GM21526 (cell line): Measurements from ENCODE around the gene CELF3.
"Not testable (repeated sequence)": the region's sequence is repeated elsewhere in the genome, so short reads cannot be mapped to it uniquely, and the experiment has no call there.

Source experiments
- ATAC-seq: cut with Tn5 transposase; IDR thresholded peaks from one replicate; pipeline ENCODE4 v1.9.1; 2021; ENCODE audit warnings: moderate library complexity; ENCODE audit not compliant: unreplicated experiment, low FRiP score

The CELF3 gene

GRCh38 chr1:151704246-151704645, 12.4 kb downstream of the CELF3 start:
- ATAC-seq = no peak

DNA sequence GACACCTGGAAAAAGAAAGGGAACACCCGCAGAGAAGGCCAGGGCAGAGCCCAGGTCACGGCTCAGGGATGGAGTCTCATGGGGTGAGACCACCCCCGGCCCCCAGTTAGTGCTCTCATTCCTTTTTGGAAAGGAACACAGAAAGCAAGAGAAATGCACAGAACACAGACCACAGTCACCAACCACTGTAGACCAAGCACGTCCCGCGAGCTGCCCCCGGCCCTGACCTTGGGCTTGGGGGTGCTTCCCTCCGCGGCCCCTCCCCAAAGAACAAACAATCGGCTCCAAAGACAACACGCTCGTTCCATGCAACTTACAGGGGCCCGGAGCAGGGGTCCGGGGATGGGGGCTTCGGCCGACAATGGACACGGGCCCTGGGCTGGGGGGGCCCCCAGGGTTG, 12.8 kb downstream of the CELF3 start:
- ATAC-seq = no peak

DNA sequence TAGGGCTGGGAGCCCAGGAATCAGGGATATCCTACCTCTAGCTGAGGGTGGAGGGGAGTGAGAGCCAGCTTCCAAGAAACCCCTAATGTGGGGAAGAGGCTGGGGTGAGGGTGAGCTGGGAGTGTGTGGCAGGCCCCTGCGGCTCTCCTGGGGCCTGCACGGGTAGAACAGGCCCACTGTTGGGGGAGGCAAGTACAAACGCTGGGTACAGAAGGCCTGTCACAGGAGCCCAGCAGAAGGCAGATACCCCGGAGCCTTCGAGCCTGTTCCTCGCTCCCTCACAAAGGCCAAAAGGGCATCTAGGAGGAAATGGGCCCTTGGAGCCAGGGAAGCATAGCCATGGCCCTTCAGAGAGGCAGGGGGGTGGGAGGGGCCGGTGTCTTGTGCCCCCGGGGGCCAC, 13.7 kb downstream of the CELF3 start:
- ATAC-seq = no peak

DNA sequence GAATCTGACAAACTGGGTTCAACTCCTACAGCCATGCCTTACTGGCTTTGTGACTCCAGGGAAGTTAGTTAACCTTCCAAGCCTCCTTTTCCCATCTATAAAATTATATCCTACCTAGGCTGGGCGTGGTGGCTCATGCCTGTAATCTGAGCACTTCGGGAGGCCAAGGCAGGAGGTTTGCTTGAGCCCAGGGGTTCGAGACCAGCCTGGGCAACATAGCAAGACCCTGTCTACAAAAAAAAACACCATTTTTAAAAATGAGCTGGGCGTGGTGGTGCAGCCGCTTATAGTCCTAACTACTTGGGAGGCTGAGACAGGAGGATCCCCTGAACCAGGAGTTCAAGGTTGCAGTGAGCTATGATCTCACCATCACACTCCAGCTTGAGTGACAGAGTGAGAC, 15.1 kb downstream of the CELF3 start:
- ATAC-seq = no peak

GRCh38 chr1:151693057-151693651, 23.4 kb downstream of the CELF3 start:
- ATAC-seq = no peak

DNA sequence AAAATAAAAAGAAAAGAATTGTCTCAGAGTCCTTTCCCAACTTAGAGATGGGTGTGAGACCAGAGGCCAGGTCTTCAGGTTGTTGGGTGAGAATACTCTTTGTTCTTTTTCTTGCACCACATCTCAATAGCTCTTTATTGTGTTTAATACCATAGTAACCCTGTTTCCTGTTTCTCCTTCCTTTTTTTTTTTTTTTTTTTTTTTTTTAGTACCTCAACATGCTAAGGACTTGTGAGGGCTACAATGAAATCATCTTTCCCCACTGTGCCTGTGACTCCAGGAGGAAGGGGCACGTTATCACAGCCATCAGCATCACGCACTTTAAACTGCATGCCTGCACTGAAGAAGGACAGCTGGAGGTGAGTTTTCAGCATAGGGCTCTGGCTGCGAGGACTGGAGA, 24.4 kb downstream of the CELF3 start:
- ATAC-seq = no peak

DNA sequence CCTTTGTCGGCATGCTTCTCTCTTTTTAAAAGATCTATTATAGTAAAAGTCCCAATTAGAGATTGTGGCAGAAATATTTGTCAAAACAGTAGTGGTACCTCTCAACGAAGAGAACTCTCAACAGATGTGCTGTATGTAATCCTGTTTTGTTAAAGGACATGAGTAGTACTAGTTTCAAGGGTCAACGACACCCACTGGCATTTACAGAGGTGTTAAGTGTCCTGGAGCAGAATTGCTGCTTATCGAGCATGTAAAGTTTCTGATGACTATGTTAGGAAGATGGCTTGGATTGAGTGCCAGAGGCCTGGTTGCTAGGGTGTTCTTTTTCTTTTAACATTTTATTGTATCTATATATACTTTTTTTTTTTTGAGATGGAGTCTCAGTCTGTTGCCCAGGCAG, 27.1 kb downstream of the CELF3 start:
- ATAC-seq = no peak

- ATAC-seq = no peak
Observed at GRCh38 chr1:151686561-151686960, 30.0 kb downstream of the CELF3 start.

- no peak for ATAC-seq
Observed at GRCh38 chr1:151684128-151684527, 32.5 kb downstream of the CELF3 start.

- not testable (repeated sequence) for ATAC-seq
Observed at GRCh38 chr1:151682901-151683300, 33.7 kb downstream of the CELF3 start.

DNA sequence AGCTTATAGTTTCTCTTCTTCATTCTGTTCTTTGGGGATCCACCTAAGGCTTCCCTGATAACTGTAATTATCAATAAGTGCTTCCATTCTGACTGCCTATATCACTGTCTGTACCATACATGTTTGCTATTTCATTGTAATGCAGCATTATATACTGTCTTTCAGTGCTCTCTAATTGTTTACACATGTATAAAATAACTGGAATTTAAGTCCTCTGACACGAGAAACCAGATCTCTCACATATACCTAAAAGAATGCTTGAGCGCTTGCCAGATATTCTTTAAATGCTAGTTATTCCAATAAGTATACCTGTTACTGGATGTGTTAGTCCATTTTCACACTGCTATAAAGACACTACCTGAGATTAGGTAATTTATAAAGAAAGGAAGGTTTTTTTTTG, 34.7 kb downstream of the CELF3 start:
- ATAC-seq = no peak

GRCh38 chr1:151680826-151681225, 35.8 kb downstream of the CELF3 start:
- ATAC-seq = no peak

DNA sequence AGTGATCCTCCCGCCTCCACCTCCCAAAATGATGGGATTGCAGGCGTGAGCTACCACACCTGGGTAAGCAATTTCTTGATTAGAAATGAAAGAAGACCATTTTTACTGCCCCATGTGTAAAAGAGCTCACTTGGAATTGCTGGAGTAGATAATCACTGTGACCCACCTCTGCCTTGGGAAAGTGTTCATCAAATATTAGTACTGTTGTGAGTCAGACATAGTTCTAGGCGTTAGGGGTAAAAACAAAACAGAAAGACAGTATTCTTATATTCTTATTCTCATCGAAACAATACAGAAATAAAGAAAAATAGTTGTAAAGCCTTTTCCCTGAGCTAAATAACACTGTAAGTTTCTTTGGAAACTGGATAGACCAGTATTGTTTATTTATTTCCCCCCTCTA, 36.2 kb downstream of the CELF3 start:
- ATAC-seq = no peak

GRCh38 chr1:151673407-151673806, 43.2 kb downstream of the CELF3 start:
- no peak for ATAC-seq

- ATAC-seq = not testable (repeated sequence)
Observed at GRCh38 chr1:151670036-151670675, 46.4 kb downstream of the CELF3 start.

- no peak for ATAC-seq
Observed at GRCh38 chr1:151668090-151668489, 48.5 kb downstream of the CELF3 start.

- no peak for ATAC-seq
Observed at GRCh38 chr1:151661751-151662150, 54.9 kb downstream of the CELF3 start.

DNA sequence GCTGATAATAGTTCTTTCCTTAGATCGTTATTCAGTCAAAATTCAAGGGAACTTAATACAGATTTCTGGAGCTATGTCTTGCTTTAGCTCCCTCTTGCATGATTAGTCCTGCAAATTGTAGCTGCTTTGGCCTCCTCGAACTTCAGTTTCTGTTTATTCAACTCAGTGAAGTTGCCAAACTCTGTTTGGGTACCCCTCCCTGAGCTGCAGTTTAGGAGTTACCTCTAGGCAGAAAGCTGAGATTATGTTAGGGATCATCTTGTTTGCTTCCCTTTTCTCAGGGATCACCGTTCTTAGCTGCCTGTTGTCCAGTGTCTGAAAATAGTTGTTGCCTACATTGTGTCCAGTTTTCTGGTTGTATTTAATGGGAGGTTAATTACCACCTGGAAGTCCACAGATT, 61.2 kb downstream of the CELF3 start:
- no peak for ATAC-seq

DNA sequence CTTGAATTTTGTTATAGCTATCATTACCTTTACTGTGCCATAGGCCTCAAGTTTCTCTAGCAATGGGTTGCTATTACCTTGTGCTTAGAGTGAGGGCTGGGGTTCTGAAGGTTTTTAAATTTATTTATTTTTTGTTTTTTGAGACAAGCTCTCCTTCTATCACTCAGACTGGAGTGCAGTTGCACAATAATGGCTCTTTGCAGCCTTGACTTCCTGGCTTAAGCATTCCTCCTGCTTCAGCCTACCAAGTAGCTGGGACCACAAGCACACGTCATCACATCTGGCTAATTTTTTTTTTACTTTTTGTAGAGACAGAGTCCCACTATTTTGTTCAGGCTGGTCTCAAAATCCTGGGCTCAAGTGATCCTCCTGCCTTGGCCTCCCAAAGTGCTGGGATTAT, 63.2 kb downstream of the CELF3 start:
- no peak for ATAC-seq
